OCI-LY7 (cell line): Measurements from ENCODE around the gene FMNL3. TPM values are rescaled to one million over a fixed set of nuclear protein-coding genes. Genes with fewer than 3 reads are reported as not detected.

ENCODE experiments used
- BruUV-seq: library from RNA; stranded (reverse); fragments of 400-500 nt; replicated peaks from 2 replicates; lab custom pipeline; 2021; lab: Mats Ljungman, UMichigan
- CTCF ChIA-PET: fragments of 300-600 bp; sonication (Branson Sonifier 250); formaldehyde crosslinking; loops from one replicate; lab custom pipeline; 2022; ENCODE audit warnings: antibody characterized with exemption; ENCODE audit not compliant: unreplicated experiment; lab: Charles Lee
- POLR2A ChIA-PET: fragments of 300-600 bp; sonication (Branson Sonifier 250); formaldehyde crosslinking; loops from one replicate; lab custom pipeline; 2022; ENCODE audit warnings: antibody characterized with exemption; lab: Charles Lee
- DNase-seq: peaks from one replicate; pipeline ENCODE4 v3.0.0-alpha.2; 2015; ENCODE audit warnings: low spot score
- H2AFZ ChIP-seq: fragments of 200-600 bp; sonication (generic), shearing (Covaris generic); 2 replicates; pipeline ENCODE4 v1.6.1; 2014; ENCODE audit warnings: mild to moderate bottlenecking, antibody characterized with exemption, low read length, moderate library complexity
- H3K27ac ChIP-seq: fragments of 200-600 bp; sonication (generic); 2 replicates; pipeline ENCODE4 v1.5.1; 2014; ENCODE audit warnings: mixed run types, low read depth, mild to moderate bottlenecking, moderate library complexity, low read length, inconsistent platforms; ENCODE audit not compliant: poor library complexity, severe bottlenecking
- H3K36me3 ChIP-seq: fragments of 200-600 bp; sonication (generic); 2 replicates; pipeline ENCODE4 v1.6.1; 2014; ENCODE audit warnings: mild to moderate bottlenecking, antibody characterized with exemption, low read length, moderate library complexity, mixed read lengths; ENCODE audit not compliant: insufficient read depth
- H3K4me1 ChIP-seq: fragments of 200-600 bp; sonication (generic); 2 replicates; pipeline ENCODE4 v1.5.1; 2014; ENCODE audit warnings: mild to moderate bottlenecking, low read length; ENCODE audit not compliant: insufficient read depth, poor library complexity, severe bottlenecking
- H3K4me2 ChIP-seq: fragments of 200-600 bp; sonication (generic); 2 replicates; pipeline ENCODE4 v1.6.1; 2014; ENCODE audit warnings: mild to moderate bottlenecking, low read length
- H3K4me3 ChIP-seq: fragments of 200-600 bp; sonication (generic); 2 replicates; pipeline ENCODE4 v1.5.1; 2014; ENCODE audit warnings: mild to moderate bottlenecking, low read depth, low read length; ENCODE audit not compliant: poor library complexity, severe bottlenecking
- H3K79me2 ChIP-seq: fragments of 200-600 bp; sonication (generic); 2 replicates; pipeline ENCODE4 v1.6.1; 2016; ENCODE audit warnings: low read depth, mild to moderate bottlenecking, low read length, moderate library complexity, mixed read lengths; ENCODE audit not compliant: insufficient read depth
- H3K9me2 ChIP-seq: fragments of 200-600 bp; sonication (generic); 2 replicates; pipeline ENCODE4 v1.6.1; 2016; ENCODE audit warnings: mild to moderate bottlenecking, low read length, mixed read lengths; ENCODE audit not compliant: insufficient read depth
- H3K9me3 ChIP-seq: fragments of 200-600 bp; sonication (generic); 2 replicates; pipeline ENCODE4 v1.6.1; 2014; ENCODE audit warnings: mild to moderate bottlenecking, mixed run types, low read length, mixed read lengths
- H4K20me1 ChIP-seq: fragments of 200-600 bp; sonication (generic); 2 replicates; pipeline ENCODE4 v1.6.1; 2014; ENCODE audit warnings: mild to moderate bottlenecking, antibody characterized with exemption, low read length, moderate library complexity, mixed read lengths; ENCODE audit not compliant: insufficient read depth
- CTCF ChIP-seq: fragments of 200-600 bp; sonication (generic); conservative IDR thresholded peaks from 2 replicates; pipeline ENCODE4 v1.5.1; 2014; ENCODE audit warnings: mild to moderate bottlenecking, antibody characterized with exemption, low read length, moderate library complexity, mixed read lengths
- EZH2phosphoT487 ChIP-seq: fragments of 200-600 bp; sonication (generic); IDR thresholded peaks from 2 replicates; pipeline ENCODE4 v1.6.1; 2018; ENCODE audit warnings: low read depth, borderline replicate concordance, mild to moderate bottlenecking, mixed run types, antibody characterized with exemption, low read length, moderate library complexity, mixed read lengths
- intact Hi-C: fragments of 100-400 bp; cut with micrococcal nuclease; formaldehyde crosslinking; loops from one replicate; pipeline ENCODE4 v1.10.0; 2022; ENCODE audit not compliant: unreplicated experiment
- total RNA-seq, 2 experiments: library from RNA; depleted of rRNA in 1 of 2; stranded (reverse); fragments of >200 nt in 1 of 2; shearing (Covaris generic) in 1 of 2; gene quantifications; 2 replicates each; pipeline ENCODE4 v1.2.3, GENCODE V29; 2014 to 2022

Gene FMNL3
- total RNA-seq, 2 experiments from 2014 or later, result 13.8 to 28.7 TPM

- Histone ChIP-seq H4K20me1 (no peaks in the 10 kb centered on the region), H3K9me3 (no peaks in the 10 kb centered on the region), H2AFZ (no peak overlapping the region), H3K79me2 (no peaks in the 10 kb centered on the region), H3K27ac (no peak overlapping the region), H3K4me3 (no peak overlapping the region), H3K9me2 (no peaks in the 10 kb centered on the region), H3K4me2 (no peak overlapping the region), H3K4me1 (peaks cover 18% of the 10 kb centered on the region), H3K36me3 (peaks cover 58% of the 10 kb centered on the region)
- POLR2A ChIA-PET, result interaction anchor here (1.4 to 2.0 kb wide), 2 partner anchors 54 to 62 kb away, joined by 4 to 7 read pairs; no protein-coding TSS in a partner anchor
- BruUV-seq, result no TSS peak
- TF ChIP-seq EZH2phosphoT487 (no peak), CTCF (no peak)
- intact Hi-C loops, result no loop called here
- no peak for DNase-seq
- CTCF ChIA-PET, result no interaction called here
Observed at GRCh38 chr12:49649445-49649844, 57.8 kb downstream of the FMNL3 start.

DNA sequence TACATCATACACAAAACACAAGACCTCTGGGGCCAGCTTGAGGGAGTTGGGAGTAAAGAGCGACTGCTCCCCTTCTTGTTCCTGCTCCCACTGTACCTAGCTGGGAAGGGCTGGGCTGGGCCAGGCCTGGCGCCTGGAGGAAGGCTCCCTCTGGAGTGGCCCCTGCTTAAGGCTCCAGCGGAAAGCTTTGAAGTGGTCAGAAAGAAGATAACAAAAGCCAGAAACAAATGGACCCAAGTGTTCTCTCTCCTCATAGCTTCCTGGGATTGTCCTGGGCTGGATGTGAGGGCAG, 58.5 kb downstream of the FMNL3 start:
- Histone ChIP-seq H3K4me2 (no peak overlapping the region), H3K36me3 (peaks cover 58% of the 10 kb centered on the region), H3K79me2 (no peaks in the 10 kb centered on the region), H3K9me3 (no peaks in the 10 kb centered on the region), H3K4me3 (no peak overlapping the region), H3K9me2 (no peaks in the 10 kb centered on the region), H3K4me1 (peaks cover 21% of the 10 kb centered on the region), H4K20me1 (no peaks in the 10 kb centered on the region), H2AFZ (no peak overlapping the region), H3K27ac (no peak overlapping the region)
- no peak for DNase-seq
- BruUV-seq, result no TSS peak
- intact Hi-C loops, result no loop called here
- ChIA-PET POLR2A (interaction anchor here (1.3 to 2.0 kb wide), 4 partner anchors 51 to 63 kb away, joined by 4 to 7 read pairs (median 5); no protein-coding TSS in a partner anchor), CTCF (interaction anchor here (1.1 kb wide), 1 partner anchor 49 kb away, joined by 3 read pairs; no protein-coding TSS in a partner anchor)
- TF ChIP-seq CTCF (no peak), EZH2phosphoT487 (no peak)

- Histone ChIP-seq H3K4me2 (no peak overlapping the region), H2AFZ (no peak overlapping the region), H3K9me2 (no peaks in the 10 kb centered on the region), H3K27ac (no peak overlapping the region), H3K36me3 (peaks cover 54% of the 10 kb centered on the region), H4K20me1 (no peaks in the 10 kb centered on the region), H3K9me3 (no peaks in the 10 kb centered on the region), H3K4me3 (no peak overlapping the region), H3K79me2 (no peaks in the 10 kb centered on the region), H3K4me1 (peaks cover 21% of the 10 kb centered on the region)
- BruUV-seq, result no TSS peak
- ChIA-PET CTCF (interaction anchor here (1.1 kb wide), 1 partner anchor 50 kb away, joined by 3 read pairs; no protein-coding TSS in a partner anchor), POLR2A (interaction anchor here (0.6 to 2.0 kb wide), 5 partner anchors 51 to 927 kb away, joined by 3 to 7 read pairs (median 4); no protein-coding TSS in a partner anchor)
- no peak for DNase-seq
- intact Hi-C loops, result no loop called here
- TF ChIP-seq EZH2phosphoT487 (no peak), CTCF (no peak)
Observed at GRCh38 chr12:49647827-49648711, 59.1 kb downstream of the FMNL3 start.
